ENCODE results near the gene FBXL17.

Gene FBXL17

DNA sequence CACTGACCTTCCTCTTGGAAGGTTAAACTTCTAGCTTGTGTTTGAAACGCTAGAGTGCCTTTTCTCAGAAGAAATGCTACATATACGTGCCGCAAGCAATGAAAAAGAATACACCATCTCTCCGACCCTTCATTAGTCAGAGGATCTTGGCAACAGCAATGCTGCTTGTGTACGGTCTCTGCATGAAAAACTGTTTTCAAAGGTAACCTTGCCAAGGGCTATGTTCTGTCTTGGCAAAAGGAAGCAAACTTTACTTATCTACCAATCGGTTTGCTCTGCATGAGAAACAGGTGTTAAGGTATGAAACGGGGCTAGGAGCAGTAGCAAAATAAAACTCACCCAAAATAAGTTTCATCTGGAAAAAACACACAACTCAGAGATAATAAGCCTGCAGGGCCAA, 297.8 kb downstream of the FBXL17 start:
- no peak for DNase-seq (ENCODE audit: low read depth)

DNA sequence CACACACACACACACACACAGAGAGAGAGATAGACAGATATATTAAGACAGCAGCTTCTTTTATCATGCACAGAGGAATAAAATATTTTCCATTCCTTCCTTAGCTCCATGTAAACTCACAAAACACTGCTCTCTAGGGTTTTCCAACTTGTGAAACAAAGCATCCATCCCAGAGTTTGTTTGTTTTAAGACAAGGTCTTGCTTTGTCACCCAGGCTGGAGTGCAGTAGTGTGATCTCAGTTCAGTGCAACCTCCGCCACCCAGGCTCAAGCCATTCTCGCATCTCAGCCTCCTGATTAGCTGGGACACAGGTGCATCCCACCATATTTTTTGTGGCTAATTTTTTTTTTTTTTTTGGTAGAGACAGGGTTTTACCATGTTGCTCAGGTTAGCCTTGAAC, 298.7 kb downstream of the FBXL17 start:
- no peak for DNase-seq (ENCODE audit: low read depth)

GRCh38 chr5:108081707-108082106, 300.2 kb downstream of the FBXL17 start:
- no peak for DNase-seq (ENCODE audit: low read depth)

- DNase-seq (ENCODE audit: low read depth): no peak
These were observed 302.1 kb downstream of the FBXL17 start for GRCh38 chr5:108079753-108080152.

DNA sequence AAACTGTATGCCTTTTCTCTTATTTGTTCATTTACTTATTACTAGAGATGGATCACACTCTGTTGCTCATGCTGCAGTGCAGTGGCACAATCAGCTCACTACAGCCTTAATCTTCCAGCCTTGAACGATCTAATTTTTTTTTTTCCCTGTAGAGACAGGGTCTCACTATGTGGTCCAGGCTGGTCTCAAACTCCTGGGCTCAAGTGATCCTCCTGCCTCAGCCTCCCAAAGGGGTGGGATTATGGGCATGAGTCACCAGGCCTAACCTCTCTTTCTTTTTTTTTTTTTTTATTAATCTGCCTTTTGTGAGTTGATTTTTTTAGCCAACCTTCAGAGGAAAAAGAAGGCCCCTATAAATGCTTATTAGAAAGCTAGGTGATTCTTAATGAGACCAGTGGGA, 303.0 kb downstream of the FBXL17 start:
- DNase-seq (ENCODE audit: low read depth): no peak

DNA sequence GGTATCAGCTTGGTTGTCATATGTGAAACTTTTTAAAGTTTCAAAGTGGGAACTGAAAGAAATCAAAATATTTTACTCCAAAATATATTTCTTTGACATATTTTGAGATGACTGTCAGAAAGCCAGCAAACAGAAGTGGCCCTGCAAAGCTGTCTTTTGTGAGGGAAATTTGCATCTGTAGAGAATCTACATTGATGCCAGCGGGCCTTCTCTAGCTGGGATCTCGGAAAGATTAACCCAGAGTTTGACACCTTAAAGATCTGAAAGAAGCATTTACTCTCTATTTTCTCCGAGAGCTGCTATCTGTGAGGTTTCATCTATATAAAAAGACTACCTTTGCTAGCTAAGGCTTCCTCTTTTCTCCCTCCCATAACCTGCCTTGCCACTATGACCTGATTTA, 303.6 kb downstream of the FBXL17 start:
- DNase-seq (ENCODE audit: low read depth): no peak

DNA sequence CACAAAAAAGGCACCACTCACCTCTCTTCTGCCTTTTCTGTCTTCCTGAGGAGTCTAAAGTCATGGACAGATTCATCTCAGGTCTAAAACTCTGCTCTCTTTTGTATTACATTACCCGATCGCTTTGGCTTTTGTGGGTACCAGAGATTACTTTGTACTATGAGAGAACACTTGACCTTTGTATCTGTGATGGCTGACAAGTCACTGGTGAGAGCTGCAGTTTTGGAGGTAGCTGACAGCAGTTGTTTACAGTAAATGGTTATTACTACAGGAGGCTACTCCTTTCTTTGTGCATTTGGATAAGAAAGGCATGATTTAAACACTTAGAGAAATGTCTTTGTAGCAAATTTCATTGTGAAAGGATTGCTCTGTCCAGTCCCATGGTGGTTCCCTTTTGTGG, 307.3 kb downstream of the FBXL17 start:
- DNase-seq (ENCODE audit: low read depth): no peak

DNA sequence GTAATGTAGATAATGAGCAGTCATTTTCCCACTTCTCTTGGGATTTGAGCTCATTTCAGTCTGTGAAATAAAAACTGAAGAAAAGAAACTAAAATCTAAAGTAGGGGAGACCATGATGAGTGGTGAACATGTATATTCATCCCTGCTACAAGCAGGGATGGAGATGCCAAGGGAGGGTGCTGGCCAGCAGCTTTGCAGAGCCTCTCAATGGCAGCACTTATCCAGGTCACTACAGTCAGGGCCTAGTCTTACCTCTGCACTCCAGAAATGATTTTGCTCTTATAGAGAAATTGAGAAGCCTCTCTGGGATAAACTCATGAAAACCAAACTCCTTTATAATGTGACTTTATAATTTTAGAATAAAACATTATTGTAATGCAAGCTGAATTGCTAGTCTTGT, 317.6 kb downstream of the FBXL17 start:
- DNase-seq (ENCODE audit: low read depth): no peak

DNA sequence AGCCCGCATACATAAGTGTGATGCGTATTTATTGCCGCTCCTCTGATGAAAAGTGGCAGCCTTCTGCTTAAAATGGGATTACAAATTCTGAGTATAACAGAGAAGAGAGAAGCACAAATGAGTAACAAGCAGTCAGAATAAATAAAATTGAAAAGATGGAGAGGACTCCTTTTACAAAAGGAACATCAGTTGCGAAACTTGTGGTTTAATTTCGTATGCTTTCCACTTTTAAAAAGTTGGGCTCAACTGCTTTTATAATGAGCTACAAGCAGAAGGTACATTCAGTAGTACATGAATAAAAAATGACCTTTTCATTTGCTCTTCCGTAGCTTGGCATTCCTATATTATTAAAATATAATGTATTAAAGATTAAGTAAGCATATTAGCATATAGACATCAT, 320.0 kb downstream of the FBXL17 start:
- no peak for DNase-seq (ENCODE audit: low read depth)

DNA sequence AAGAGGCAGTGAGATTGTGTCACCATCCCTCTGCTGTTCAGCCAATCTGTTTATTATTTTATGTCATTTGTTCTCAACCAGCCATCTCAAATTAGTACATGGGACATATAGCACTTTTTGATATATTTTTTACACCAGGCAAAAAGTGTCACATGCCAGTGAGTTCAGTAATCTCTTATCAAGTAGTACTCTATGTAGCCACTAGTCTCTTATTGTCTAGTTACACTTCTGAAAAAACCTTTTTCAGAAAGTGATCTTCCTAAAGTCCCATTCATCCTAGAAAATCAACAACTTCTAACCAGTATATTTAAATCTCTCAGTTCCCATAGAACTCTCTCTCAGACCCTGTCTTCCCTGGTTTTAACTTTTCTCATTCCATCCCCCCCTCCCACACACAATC, 321.6 kb downstream of the FBXL17 start:
- DNase-seq (ENCODE audit: low read depth): no peak

GRCh38 chr5:108059334-108059733, 322.6 kb downstream of the FBXL17 start:
- no peak for DNase-seq (ENCODE audit: low read depth)

DNA sequence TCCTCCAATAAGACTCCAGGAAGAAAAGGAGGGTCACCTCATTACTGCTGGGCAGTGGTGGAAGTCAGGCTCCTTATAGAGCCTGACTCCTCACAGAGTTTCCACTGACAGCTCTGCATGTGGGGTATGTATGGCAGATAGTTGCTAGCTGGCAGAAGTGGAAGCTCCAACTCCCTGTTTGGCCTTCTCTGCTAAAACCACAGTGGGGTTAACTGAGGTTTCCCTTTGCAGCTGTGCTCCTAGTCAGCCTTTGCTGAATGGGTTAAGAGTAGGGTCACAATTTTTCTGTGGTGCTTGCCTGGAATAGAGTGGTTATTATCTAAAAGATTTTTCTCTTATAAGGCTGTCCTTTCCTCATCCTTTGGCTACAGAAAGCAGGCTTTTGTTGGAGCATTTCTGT, 327.5 kb downstream of the FBXL17 start:
- no peak for DNase-seq (ENCODE audit: low read depth)

DNA sequence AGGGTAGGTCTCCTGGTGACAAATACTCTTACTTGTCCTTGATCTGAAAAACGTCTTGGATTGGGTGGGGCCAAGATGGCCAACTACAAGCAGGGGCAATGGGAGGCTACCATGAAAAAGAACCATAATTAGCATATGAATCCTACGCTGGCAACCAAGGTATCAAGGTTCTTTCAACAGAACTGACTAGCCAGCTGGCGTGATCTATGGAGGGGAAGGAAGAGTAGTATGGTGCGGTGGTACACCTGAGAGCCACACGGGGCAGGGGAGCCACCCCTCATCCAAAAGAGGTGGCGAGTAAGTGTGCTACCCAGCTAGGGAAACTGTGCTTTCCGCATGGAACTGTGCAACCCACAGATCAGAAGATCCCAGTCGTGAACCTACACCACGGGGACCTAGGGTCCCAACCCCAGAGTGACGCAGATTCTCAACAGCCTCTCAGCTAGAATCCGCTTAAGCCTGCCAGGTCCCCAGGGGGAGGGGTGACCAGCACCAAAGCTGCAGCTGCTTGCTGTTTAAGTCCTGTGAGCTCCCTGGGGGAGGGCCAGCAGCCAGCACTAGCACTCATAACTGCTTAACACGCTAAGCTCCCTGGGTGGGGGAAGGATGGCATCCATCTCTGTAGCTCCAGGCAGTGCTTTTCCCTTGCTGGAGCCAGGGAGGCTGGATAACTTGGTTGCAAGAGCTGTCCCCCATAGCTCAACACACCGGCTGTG, 334.8 kb downstream of the FBXL17 start:
- DNase-seq (ENCODE audit: low read depth): no peak

DNA sequence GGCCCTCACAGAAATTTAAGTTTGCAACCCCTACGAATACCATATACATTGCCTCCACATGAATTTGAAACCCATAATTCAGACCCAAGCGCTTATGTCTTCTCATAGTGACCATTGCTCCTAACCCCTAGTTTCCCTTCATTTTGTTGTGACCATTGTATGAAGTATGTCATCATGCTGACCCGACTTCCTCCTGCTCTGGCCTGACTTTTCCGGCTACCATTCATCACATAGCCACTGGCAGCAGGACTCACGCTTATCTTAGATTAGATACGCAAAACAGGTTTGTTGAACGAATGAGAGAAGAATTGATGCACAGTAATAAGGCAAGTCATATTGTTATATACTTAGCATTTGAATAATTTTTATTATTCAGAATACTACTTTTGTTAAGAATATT, 345.4 kb downstream of the FBXL17 start:
- no peak for DNase-seq (ENCODE audit: low read depth)

GRCh38 chr5:108028883-108029282, 353.0 kb downstream of the FBXL17 start:
- DNase-seq (ENCODE audit: low read depth): no peak

GRCh38 chr5:108028412-108028811, 353.5 kb downstream of the FBXL17 start:
- no peak for DNase-seq (ENCODE audit: low read depth)

DNA sequence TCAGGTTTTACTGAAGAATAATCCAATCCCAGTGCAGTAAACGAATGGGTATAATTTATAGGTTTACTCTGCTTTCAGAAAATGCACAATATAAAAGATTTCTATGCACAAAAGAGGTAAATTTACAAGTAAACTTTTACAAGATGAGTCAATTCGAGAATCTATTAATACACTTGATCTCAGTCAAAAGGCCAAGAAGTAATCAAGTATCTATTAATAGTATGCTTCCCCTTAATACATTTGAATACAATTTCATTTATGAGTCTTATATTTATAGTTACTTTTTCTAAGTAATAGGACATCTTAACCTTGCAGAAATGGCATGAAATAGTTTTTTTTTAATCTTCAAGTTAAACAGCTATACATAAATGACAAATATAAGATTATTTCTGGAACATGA, 355.9 kb downstream of the FBXL17 start:
- no peak for DNase-seq (ENCODE audit: low read depth)

DNA sequence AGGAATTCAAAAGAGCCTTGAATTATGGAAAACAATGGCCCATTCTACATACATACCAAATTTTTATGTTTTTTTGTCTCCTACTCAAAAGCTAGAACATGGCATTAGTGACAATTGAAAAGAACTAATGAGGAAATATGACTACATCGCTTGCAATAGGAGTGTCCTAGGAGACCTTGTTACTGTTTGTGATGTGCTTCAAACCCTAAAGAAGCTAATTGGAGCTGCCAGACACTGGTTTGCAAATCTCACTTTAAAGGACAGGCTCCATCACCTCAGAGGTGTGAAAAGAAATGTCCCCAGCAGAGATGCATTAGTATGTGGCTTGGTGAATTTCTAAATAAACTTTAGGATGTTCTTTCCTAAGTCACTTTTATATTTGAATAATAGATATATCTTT, 356.9 kb downstream of the FBXL17 start:
- no peak for DNase-seq (ENCODE audit: low read depth)

DNA sequence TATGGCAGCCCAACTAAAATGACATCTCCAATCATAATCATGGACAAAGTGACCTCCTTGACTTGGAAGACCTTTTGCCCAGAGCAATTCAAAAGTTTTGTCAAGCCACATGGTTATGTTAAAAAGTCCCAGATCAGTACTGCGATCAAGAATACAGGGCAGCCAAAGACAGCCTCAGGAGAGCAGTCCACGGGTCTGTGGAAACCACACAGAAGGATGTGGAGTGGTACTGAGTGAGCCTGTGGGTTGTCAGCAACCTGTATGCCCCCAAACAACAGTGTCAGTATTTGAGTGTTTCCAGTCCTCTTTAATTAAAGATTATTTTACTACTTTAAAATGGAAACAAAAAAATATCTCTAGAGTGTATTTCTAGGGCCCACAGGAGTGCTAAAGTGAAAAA, 365.8 kb downstream of the FBXL17 start:
- DNase-seq (ENCODE audit: low read depth): no peak

DNA sequence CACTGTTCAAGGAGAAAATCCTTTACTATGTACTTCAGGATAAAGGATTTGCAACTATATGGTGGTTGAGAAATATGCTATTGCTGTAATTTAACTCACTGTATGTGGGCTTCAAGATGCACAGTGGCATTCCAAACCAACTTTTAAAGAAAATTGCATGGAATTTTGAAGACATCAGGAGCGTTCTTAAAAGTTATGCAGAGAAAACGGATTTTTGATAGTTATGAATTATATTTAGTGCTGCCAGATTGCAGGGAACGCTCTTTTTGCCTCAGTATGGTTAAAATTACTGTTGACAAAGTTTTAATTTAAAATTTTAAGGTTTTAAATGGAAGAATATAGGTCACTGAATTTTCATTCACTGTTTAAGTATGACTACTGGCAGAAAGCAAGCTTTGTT, 375.1 kb downstream of the FBXL17 start:
- no peak for DNase-seq (ENCODE audit: low read depth)

- no peak for DNase-seq (ENCODE audit: low read depth)
These were observed 378.7 kb downstream of the FBXL17 start for GRCh38 chr5:108003178-108003577.

- no peak for DNase-seq (ENCODE audit: low read depth)
These were observed 380.7 kb downstream of the FBXL17 start for GRCh38 chr5:108001222-108001621.

DNA sequence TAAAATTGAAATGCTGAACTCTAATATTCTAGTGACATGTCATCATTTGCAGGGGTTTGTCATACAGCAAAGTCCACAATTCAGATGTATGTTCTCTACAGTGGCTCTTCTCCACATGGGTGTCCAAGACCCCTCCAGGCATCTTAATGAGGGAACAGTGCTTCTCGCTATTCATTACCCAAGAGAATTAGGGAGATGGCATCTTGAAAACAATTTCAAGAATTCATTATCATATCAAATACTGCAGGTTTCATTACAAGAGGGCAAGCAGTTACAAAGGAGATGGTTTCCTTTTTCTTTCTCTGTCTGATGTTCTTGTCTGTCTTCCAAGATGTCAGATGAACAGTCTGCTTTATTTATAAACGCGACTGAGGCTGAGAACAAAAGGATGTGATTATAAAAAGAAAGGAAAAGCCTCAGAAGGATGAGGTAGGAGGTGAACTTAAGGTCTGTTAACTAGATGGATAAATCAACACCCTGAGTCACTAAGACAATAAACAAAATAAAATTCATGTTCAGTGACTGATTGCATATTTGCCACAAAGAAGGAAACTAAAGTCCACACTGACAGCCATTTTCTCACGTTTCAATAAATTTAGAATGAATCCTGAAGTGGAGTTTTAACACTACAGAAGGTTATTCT, 384.4 kb downstream of the FBXL17 start:
- no peak for DNase-seq (ENCODE audit: low read depth)

GRCh38 chr5:107993341-107993740, 388.6 kb downstream of the FBXL17 start:
- no peak for DNase-seq (ENCODE audit: low read depth)
